ENCODE results near the gene C10orf71.

Gene C10orf71

GRCh38 chr10:49260644-49261296, 38.2 kb upstream of the C10orf71 start:
- peaks cover 2% of the 10 kb centered on the region for H3K9me3 ChIP-seq (ENCODE audit: severe bottlenecking)
- no peaks in the 10 kb centered on the region for H3K36me3 ChIP-seq (ENCODE audit: low read depth)
- H3K27me3 ChIP-seq (ENCODE audit: insufficient read depth, poor library complexity, severe bottlenecking), result no peaks in the 10 kb centered on the region
- no peak for DNase-seq (ENCODE audit: low spot score)
- no peaks in the 10 kb centered on the region for H3K4me1 ChIP-seq (ENCODE audit: insufficient read depth, poor library complexity, severe bottlenecking)
- H3K27ac ChIP-seq (ENCODE audit: poor library complexity, severe bottlenecking), result no peak overlapping the region
- no peak overlapping the region for H3K4me3 ChIP-seq (ENCODE audit: severe bottlenecking)
- no peak for TF ChIP-seq CTCF (IDR thresholded peaks at IDR 0.05; ENCODE audit: poor library complexity, severe bottlenecking)
- ATAC-seq (ENCODE audit: low read depth), result no peak

GRCh38 chr10:49263591-49263990, 35.4 kb upstream of the C10orf71 start:
- Histone ChIP-seq H3K27me3 (ENCODE audit: insufficient read depth, poor library complexity, severe bottlenecking) (no peaks in the 10 kb centered on the region), H3K27ac (ENCODE audit: poor library complexity, severe bottlenecking) (no peak overlapping the region), H3K36me3 (ENCODE audit: low read depth) (no peaks in the 10 kb centered on the region), H3K4me3 (ENCODE audit: severe bottlenecking) (no peak overlapping the region), H3K4me1 (ENCODE audit: insufficient read depth, poor library complexity, severe bottlenecking) (no peaks in the 10 kb centered on the region), H3K9me3 (ENCODE audit: severe bottlenecking) (peaks cover 5% of the 10 kb centered on the region)
- no peak for TF ChIP-seq CTCF (IDR thresholded peaks at IDR 0.05; ENCODE audit: poor library complexity, severe bottlenecking)
- DNase-seq (ENCODE audit: low spot score) (no peak), ATAC-seq (ENCODE audit: low read depth) (no peak)

- no peak for ATAC-seq (ENCODE audit: low read depth)
- Histone ChIP-seq H3K27ac (ENCODE audit: poor library complexity, severe bottlenecking) (no peak overlapping the region), H3K27me3 (ENCODE audit: insufficient read depth, poor library complexity, severe bottlenecking) (no peaks in the 10 kb centered on the region)
Measured at GRCh38 chr10:49264177-49264677, 34.7 kb upstream of the C10orf71 start.

GRCh38 chr10:49265885-49266284, 33.1 kb upstream of the C10orf71 start:
- no peak overlapping the region for H3K4me3 ChIP-seq (ENCODE audit: severe bottlenecking)
- no peak for ATAC-seq (ENCODE audit: low read depth)
- no peak for TF ChIP-seq CTCF (IDR thresholded peaks at IDR 0.05; ENCODE audit: poor library complexity, severe bottlenecking)
- H3K27ac ChIP-seq (ENCODE audit: poor library complexity, severe bottlenecking), result no peak overlapping the region
- no peak for DNase-seq (ENCODE audit: low spot score)
- no peaks in the 10 kb centered on the region for H3K27me3 ChIP-seq (ENCODE audit: insufficient read depth, poor library complexity, severe bottlenecking)
- H3K9me3 ChIP-seq (ENCODE audit: severe bottlenecking), result peaks cover 5% of the 10 kb centered on the region
- H3K36me3 ChIP-seq (ENCODE audit: low read depth), result no peaks in the 10 kb centered on the region
- no peaks in the 10 kb centered on the region for H3K4me1 ChIP-seq (ENCODE audit: insufficient read depth, poor library complexity, severe bottlenecking)

More at GRCh38 chr10:49264177-49264677, 34.7 kb upstream of the C10orf71 start:
- H3K4me1 ChIP-seq (ENCODE audit: insufficient read depth, poor library complexity, severe bottlenecking), result no peaks in the 10 kb centered on the region
- peaks cover 5% of the 10 kb centered on the region for H3K9me3 ChIP-seq (ENCODE audit: severe bottlenecking)
- peak; percentile 24 for DNase-seq (ENCODE audit: low spot score)
- TF ChIP-seq CTCF (IDR thresholded peaks at IDR 0.05; ENCODE audit: poor library complexity, severe bottlenecking), result no peak
- H3K36me3 ChIP-seq (ENCODE audit: low read depth), result no peaks in the 10 kb centered on the region
- no peak overlapping the region for H3K4me3 ChIP-seq (ENCODE audit: severe bottlenecking)

- DNase-seq (ENCODE audit: low spot score), result no peak
- no peaks in the 10 kb centered on the region for H3K36me3 ChIP-seq (ENCODE audit: low read depth)
- TF ChIP-seq CTCF (IDR thresholded peaks at IDR 0.05; ENCODE audit: poor library complexity, severe bottlenecking), result no peak
- H3K4me1 ChIP-seq (ENCODE audit: insufficient read depth, poor library complexity, severe bottlenecking), result no peaks in the 10 kb centered on the region
- no peak overlapping the region for H3K4me3 ChIP-seq (ENCODE audit: severe bottlenecking)
- no peaks in the 10 kb centered on the region for H3K27me3 ChIP-seq (ENCODE audit: insufficient read depth, poor library complexity, severe bottlenecking)
- H3K9me3 ChIP-seq (ENCODE audit: severe bottlenecking), result peaks cover 5% of the 10 kb centered on the region
- ATAC-seq (ENCODE audit: low read depth), result no peak
- no peak overlapping the region for H3K27ac ChIP-seq (ENCODE audit: poor library complexity, severe bottlenecking)
Measured at GRCh38 chr10:49268185-49268584, 30.8 kb upstream of the C10orf71 start.
